Renal cortex interstitium (tissue), 11 donors: ENCODE data around the gene RNF123. TPM values are rescaled to one million over a fixed set of nuclear protein-coding genes. Genes with fewer than 3 reads are reported as not detected.
"Not testable (repeated sequence)": the region's sequence is repeated elsewhere in the genome, so short reads cannot be mapped to it uniquely, and the experiment has no call there.

ENCODE experiments used
- DNase-seq, 11 donors: peaks; one replicate each; pipeline ENCODE4 v3.0.0-alpha.2; 2013; ENCODE audit warnings: low read depth in 9 of 11, low spot score in 4 of 11; ENCODE audit errors: extremely low read depth in 1 of 11
- polyA plus RNA-seq, 3 donors: library from polyadenylated mRNA; unstranded; fragments of 120-200 nt; gene quantifications; one replicate each; pipeline ENCODE4 v1.2.1, GENCODE V29; 2013; ENCODE audit not compliant: insufficient read length in 3 of 3

RNF123 gene
- polyA plus RNA-seq, 3 donors: 33.9 to 42.2 (median 38.8) TPM

- no peak for DNase-seq
These were observed 16.1 kb upstream of the RNF123 start for GRCh38 chr3:49673121-49673714.

- DNase-seq: peak; percentile 85 to 94 (median 91)
These were observed 15.5 kb upstream of the RNF123 start, which contains the start of gene APEH for GRCh38 chr3:49673715-49674496. Gene APEH, plus strand, starts transcription at chr3:49674351. Its CDS starts 51 bp downstream, at chr3:49674402.

GRCh38 chr3:49674497-49674983 is 14.8 kb upstream of the RNF123 start:
- DNase-seq: no peak

- no peak for DNase-seq
These were observed 13.4 kb upstream of the RNF123 start for GRCh38 chr3:49675912-49676311.

GRCh38 chr3:49680493-49681231 is 8.7 kb upstream of the RNF123 start:
- no peak for DNase-seq

- no peak for DNase-seq
These were observed 8.2 kb upstream of the RNF123 start for GRCh38 chr3:49681232-49681522.

GRCh38 chr3:49681543-49681942 is 7.8 kb upstream of the RNF123 start:
- DNase-seq: no peak

- DNase-seq: no peak
These were observed 6.2 kb upstream of the RNF123 start for GRCh38 chr3:49683162-49683561.

- not testable (repeated sequence) for DNase-seq
These were observed 4.9 kb upstream of the RNF123 start for GRCh38 chr3:49684453-49684852.

GRCh38 chr3:49685103-49685502 is 4.3 kb upstream of the RNF123 start:
- DNase-seq: not testable (repeated sequence)

- not testable (repeated sequence) for DNase-seq
These were observed 3.5 kb upstream of the RNF123 start for GRCh38 chr3:49685846-49686245.

- not testable (repeated sequence) for DNase-seq
These were observed 3.0 kb upstream of the RNF123 start for GRCh38 chr3:49686346-49686745.

GRCh38 chr3:49686769-49687423 is 2.5 kb upstream of the RNF123 start:
- DNase-seq: peak in 4 of 11 donors; percentile 58 to 77 (median 68)

- not testable (repeated sequence) for DNase-seq
These were observed 1.9 kb upstream of the RNF123 start for GRCh38 chr3:49687424-49687795.

GRCh38 chr3:49688338-49689045 is 865 bp upstream of the RNF123 start:
- not testable (repeated sequence) for DNase-seq

- DNase-seq: not testable (repeated sequence)
These were observed 709 bp downstream of the RNF123 start for GRCh38 chr3:49689908-49690624.

GRCh38 chr3:49690856-49691255 is 1.5 kb downstream of the RNF123 start:
- not testable (repeated sequence) for DNase-seq

- not testable (repeated sequence) for DNase-seq
These were observed 2.1 kb downstream of the RNF123 start for GRCh38 chr3:49691481-49691880.
